Left renal cortex interstitium (tissue), 4 donors: ENCODE data around the gene TMEM42. TPM values are rescaled to one million over a fixed set of nuclear protein-coding genes. Genes with fewer than 3 reads are reported as not detected.

Experiments used
- DNase-seq, 4 donors: peaks; one replicate each; pipeline ENCODE4 v3.0.0-alpha.2; 2013; ENCODE audit warnings: low read depth in 4 of 4, low spot score in 2 of 4, missing footprints in 1 of 4
- polyA plus RNA-seq, 4 donors: library from polyadenylated mRNA; unstranded; fragments of 120-200 nt; gene quantifications; one replicate each; pipeline ENCODE4 v1.2.1, GENCODE V29; 2013; ENCODE audit not compliant: insufficient read length in 4 of 4

TMEM42 gene
- polyA plus RNA-seq, 4 donors = 28.6 to 30.7 (median 29.8) TPM

DNA sequence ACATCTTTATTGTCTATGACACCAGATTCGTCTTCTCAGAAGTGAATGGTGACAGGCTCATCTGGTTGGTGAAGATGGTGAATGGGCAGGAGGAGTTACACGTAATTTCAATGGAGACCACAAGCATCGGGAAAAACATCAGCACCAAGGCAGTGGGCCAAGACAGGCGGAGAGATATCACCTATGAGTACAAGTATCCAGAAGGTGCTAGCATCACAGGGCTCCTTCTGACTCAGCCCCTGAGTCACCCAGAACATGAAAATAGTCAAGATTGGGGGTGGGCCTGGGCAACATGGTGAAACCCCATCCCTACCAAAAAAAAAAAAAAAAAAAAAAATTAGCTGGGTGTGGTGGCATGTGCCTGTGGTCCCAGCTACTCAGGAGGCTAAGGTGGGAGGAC lies 45.3 kb downstream of the TMEM42 start:
- no peak for DNase-seq

DNA sequence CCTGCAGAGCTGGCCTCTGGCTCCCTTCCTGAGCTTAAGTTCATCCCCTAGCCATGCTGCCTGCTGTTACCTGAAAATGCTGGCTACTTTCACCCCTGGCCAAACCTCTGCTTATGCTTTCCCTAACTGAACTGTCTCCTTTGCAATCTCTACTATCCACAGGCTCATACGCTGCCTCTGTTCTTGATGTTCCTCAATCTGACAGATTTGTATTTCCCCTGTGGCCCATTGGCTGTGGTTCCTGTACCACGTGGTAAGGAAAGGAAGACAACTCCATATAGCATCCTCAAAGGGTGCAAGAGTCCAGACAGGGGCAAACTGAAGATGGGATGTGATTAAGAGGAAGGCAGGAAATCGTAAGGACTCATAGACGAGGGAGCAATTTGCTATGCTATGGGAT lies 45.9 kb downstream of the TMEM42 start:
- no peak for DNase-seq

DNA sequence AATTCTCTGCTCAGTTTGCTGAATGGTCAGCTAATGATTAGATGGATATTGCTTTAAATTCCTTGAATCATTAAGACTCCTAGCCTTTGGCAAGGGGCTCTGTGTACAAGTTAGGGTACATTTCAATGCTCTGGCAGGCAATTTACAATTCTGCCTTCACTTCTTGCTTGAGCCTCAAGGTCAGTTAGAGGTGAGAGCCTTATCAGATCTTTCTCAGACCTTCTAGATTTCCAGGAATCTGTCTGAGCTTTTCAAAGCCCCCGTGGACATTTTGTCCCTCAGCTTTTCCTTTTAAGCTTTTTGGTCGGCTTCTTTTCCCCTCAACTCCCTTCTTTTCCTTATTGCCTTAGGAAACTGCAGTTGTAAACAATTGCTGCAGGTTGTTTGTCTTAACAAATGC lies 47.4 kb downstream of the TMEM42 start:
- no peak for DNase-seq

DNA sequence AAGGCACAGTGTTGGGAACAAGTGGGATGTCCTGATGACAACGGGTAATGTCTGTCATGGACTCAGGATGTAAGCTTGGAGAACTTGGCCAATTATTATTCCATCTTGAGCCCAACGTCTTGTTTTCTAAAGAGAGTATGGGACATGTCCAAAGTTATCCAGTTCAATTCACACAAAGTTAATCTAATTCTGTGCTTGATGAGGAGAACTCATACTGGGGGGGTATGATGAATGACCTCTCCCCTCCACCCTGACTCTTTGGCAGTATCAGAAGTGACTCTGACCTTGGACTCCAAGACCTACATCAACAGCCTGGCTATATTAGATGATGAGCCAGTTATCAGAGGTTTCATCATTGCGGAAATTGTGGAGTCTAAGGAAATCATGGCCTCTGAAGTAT lies 49.0 kb downstream of the TMEM42 start:
- DNase-seq = no peak

DNA sequence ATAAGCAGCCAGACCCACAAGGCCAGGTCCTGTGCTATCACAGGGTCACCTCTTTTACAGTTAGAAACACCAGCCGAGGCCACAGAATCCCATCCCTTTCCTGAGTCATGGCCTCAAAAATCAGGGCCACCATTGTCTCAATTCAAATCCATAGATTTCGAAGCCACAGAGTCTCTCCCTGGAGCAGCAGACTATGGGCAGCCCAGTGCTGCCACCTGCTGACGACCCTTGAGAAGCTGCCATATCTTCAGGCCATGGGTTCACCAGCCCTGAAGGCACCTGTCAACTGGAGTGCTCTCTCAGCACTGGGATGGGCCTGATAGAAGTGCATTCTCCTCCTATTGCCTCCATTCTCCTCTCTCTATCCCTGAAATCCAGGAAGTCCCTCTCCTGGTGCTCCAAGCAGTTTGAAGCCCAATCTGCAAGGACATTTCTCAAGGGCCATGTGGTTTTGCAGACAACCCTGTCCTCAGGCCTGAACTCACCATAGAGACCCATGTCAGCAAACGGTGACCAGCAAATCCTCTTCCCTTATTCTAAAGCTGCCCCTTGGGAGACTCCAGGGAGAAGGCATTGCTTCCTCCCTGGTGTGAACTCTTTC lies 52.3 kb downstream of the TMEM42 start:
- DNase-seq = peak in 2 of 4 donors; percentile 13 to 33

DNA sequence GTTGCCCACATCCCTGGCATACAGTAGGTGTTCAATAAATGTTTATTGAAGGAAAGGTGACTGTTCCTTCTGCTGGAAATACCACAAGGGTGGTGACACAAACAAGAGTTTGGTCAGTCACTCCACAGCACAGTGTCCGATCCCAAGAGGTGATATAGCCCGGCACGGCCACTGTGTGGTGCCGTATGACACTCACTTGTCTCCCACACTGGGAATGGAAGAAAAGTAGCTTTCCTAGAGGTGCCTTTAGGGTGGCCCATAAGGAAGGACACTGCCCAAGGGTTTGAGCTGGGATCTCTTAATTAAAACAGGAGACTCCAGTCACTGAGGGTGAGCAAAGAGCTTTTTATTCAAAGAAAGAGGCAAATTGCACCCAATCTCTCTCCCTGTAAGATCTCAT lies 53.2 kb downstream of the TMEM42 start:
- DNase-seq = no peak

Other genes starting within 250 kb of the TMEM42 start
- 10 to 100 TPM; 29.1 to 40.1 (median 32.2) TPM for gene ZNF197, start 236.9 kb upstream of the TMEM42 start, polyA plus RNA-seq
- 10 to 100 TPM in 3 of 4 donors, 1 to 10 TPM in 1; 9.6 to 13.2 (median 11.3) TPM for gene ZNF35, start 213.2 kb upstream of the TMEM42 start, polyA plus RNA-seq
- gene ZNF502, start 149.3 kb upstream of the TMEM42 start, polyA plus RNA-seq = 10 to 100 TPM; 11.1 to 16.2 (median 12.1) TPM
- gene ZNF501, start 132.3 kb upstream of the TMEM42 start, polyA plus RNA-seq = 10 to 100 TPM in 3 of 4 donors, 1 to 10 TPM in 1; 9.6 to 13.2 (median 12.2) TPM
- 10 to 100 TPM; 48.8 to 66.0 (median 54.9) TPM for gene KIAA1143, start 100.3 kb upstream of the TMEM42 start, polyA plus RNA-seq
- 10 to 100 TPM; 22.0 to 29.6 (median 26.8) TPM for gene KIF15, start 100.1 kb upstream of the TMEM42 start, polyA plus RNA-seq
- gene TGM4, start 12.7 kb downstream of the TMEM42 start, polyA plus RNA-seq = under 1 TPM in 3 of 4 donors, not detected in 1; 0.03 to 0.13 (median 0.10) TPM
- 100 to 1,000 TPM in 1 of 4 donors, 10 to 100 TPM in 3; 80.2 to 102 (median 86.5) TPM for gene ZDHHC3, start 114.3 kb downstream of the TMEM42 start, polyA plus RNA-seq
- gene EXOSC7, start 114.3 kb downstream of the TMEM42 start, polyA plus RNA-seq = 10 to 100 TPM; 50.1 to 54.4 (median 52.4) TPM
- 10 to 100 TPM; 21.1 to 44.0 (median 25.8) TPM for gene CLEC3B, start 164.4 kb downstream of the TMEM42 start, polyA plus RNA-seq